ENCODE measurements around the gene SMURF2.
"Not testable (repeated sequence)": the region's sequence is repeated elsewhere in the genome, so short reads cannot be mapped to it uniquely, and the experiment has no call there.

SMURF2 gene

DNA sequence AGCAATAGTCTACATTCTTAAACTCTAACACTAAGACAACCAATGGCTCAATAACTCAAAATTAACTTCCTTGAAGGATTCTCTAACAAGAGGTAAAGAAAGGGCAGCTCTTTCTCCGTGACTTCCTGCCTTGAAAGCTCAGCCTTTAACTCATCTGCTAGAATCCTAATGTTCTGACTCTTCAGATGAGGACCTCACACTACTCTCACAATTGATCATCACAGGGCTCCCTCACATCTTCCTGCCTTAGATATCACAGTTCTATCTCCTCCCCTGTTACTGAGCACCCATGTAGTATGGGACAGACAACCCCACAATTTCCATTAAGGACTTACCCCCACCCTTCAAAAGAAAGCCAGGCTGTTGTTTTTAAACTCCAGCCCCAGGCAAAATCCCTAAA, 33.5 kb downstream of the SMURF2 start:
- no peak for DNase-seq

- no peak for DNase-seq
These were observed 34.3 kb downstream of the SMURF2 start for GRCh38 chr17:64627797-64628196.

- no peak for DNase-seq
These were observed 35.3 kb downstream of the SMURF2 start for GRCh38 chr17:64626827-64627226.

GRCh38 chr17:64625541-64625940, 36.6 kb downstream of the SMURF2 start:
- no peak for DNase-seq

- no peak for DNase-seq
These were observed 39.0 kb downstream of the SMURF2 start for GRCh38 chr17:64622931-64623654.

DNA sequence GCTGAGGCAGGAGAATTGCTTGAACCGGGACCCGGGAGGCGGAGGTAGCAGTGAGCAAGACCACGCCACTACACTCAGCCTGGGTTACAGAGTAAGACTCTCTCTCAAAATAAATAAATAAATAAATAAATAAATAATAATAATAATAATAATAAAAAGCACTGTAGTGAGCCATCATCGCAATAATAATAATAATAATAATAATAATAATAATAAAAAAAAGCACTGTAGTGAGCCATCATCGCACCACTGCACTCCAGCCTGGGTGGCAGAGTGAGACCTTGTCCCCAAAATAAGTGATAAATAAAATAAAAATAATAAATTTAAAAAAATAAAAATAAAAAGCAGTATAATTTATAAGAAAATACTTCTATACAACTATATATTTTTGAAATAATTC, 40.3 kb downstream of the SMURF2 start:
- no peak for DNase-seq

- no peak for DNase-seq
These were observed 43.3 kb downstream of the SMURF2 start for GRCh38 chr17:64618848-64619247.

DNA sequence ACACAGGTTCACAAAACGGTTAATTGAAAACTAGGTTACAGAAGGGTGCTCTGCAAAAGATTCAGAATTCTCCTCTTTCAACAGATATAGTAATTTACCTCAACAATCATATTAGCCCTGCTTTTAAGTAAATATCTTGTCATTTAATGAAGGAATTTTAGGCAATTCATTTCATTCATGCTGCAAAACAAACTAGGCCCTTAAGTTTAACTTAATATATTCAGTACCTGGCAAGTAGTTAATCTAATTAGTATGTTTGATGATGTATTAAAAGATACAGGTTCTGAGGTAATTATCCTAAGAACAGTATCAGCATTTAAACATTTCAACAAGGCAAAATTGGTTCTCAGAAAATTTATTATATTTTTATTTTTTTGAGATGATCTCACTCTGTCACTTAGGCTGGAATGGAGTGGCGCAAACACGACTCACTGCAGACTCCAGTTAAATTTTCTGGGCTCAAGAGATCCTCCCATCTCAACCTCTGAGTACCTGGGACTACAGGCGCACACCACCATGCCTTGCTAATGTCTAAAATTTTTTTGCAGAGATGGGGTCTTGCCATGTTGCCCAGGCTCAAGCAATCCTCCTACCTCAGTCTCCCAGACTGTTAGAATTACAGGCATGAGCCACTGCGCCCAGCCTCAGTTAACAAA, 44.9 kb downstream of the SMURF2 start:
- DNase-seq, result no peak

- no peak for DNase-seq
These were observed 47.0 kb downstream of the SMURF2 start for GRCh38 chr17:64615028-64615677.

DNA sequence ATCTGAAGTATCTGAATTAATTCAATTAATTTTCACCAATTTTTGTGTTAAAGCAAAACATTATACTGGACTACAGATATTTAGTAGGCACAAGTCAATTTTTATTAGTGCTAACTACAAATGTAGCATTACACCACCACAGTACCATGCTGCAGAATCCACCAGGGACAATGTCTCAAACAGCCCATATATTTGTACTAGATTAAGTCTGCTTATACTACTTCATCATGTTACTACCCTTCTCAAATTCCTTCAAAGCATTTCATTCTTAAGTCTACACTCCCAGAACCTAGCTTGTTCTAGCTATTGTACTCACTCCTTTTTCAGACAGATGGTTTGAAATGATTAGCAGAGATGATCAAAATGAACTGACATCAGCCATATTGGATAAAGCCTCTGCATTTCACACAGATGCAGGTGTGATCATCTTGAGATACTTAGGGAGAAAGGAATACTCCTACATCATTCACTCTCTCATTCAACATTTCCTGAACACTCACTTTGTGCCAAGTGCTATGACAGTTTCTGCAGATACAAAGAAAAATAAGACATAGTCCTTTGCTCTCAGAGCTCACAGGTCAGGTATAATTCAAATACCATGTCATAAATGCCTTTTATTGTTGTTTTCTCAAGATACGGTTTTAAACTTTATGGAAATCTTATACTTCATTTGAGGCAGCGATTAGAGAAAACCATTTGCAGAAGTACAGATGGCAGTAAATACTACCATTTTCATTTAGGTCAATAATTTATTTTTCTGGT, 47.7 kb downstream of the SMURF2 start:
- no peak for DNase-seq

GRCh38 chr17:64611369-64611768, 50.7 kb downstream of the SMURF2 start:
- DNase-seq, result no peak

DNA sequence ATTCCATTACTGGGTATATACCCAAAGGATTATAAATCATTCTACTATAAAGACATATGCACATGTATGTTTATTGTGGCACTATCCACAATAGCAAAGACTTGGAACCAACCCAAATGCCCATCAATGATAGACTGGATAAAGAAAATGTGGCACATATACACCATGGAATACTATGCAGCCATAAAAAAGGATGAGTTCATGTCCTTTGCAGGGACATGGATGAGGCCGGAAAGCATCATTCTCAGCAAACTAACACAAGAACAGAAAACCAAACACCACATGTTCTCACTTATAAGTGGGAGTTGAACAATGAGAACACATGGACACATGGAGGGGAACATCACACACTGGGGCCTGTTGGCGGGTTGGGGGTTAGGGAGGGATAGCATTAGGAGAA, 51.9 kb downstream of the SMURF2 start:
- not testable (repeated sequence) for DNase-seq

DNA sequence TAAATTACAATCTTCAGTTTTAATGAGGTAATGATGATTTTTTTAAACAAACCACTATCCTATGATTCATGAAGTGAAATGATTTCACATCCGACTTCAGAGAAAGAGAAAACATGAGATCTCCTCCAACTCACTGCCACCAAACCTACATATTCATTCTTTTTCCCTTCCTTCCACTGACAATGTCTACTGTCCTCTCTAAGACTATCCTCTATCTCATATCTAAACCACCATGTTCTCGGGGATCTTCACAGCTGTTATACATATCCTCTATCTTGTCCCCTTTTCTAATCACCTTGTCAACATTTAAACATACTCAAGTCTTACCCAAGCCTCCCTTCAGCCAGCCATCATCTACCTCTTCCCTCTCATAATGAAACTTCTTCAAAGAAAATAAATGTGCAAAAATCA, 53.5 kb downstream of the SMURF2 start:
- DNase-seq, result no peak

DNA sequence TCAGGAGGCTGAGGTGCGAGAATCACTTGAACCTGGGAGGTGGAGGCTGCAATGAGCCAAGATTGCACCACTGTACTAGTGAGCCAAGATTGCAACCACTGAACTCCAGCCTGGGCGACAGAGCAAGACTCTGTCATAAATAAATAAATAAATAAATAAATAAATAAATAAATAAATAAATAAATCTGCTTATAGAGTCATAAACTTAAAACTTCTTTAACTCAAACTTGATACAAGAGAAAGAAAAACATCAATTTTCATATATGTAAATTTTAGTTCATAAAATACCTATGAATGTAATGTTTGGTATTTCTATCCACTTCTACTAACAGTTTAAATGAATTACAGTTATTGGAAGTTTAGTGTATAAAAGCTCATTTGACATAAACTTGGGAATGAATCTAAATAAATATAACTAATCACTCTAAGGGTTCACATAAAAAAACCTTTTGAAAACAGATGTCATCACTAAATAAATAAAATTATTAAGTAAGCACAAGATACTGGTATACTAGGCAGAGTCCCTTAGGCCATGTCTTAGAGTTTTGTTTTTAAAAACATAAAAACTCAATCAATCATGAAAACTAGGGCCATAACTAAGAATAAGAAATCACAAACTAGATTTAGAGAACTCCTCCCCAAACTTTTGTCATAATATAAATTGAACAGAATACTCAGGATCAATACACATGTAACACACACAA, 54.1 kb downstream of the SMURF2 start:
- no peak for DNase-seq

- DNase-seq, result not testable (repeated sequence)
These were observed 57.6 kb downstream of the SMURF2 start for GRCh38 chr17:64604532-64604931.

GRCh38 chr17:64603987-64604386, 58.1 kb downstream of the SMURF2 start:
- DNase-seq, result no peak

DNA sequence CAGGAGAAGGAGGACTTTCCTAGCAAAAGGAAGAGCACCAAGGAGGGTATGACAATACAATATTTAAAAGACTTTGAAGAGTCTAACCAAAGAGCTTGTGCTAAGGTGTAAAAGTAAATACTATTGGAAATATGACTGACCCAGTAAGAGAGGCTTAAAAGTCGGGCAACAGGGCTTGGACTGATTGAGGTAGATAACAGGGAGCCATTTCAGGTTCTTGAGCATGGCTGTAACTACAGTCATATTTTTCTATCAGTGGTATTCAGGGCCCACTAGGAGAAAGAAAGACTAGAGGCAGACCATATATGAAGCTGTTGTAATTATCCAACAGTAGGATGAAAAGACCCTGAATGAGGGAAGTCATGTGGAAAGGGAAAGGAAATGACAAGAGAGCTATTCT, 62.3 kb downstream of the SMURF2 start:
- no peak for DNase-seq

GRCh38 chr17:64599187-64599676, 62.9 kb downstream of the SMURF2 start:
- DNase-seq, result peak; percentile 63

DNA sequence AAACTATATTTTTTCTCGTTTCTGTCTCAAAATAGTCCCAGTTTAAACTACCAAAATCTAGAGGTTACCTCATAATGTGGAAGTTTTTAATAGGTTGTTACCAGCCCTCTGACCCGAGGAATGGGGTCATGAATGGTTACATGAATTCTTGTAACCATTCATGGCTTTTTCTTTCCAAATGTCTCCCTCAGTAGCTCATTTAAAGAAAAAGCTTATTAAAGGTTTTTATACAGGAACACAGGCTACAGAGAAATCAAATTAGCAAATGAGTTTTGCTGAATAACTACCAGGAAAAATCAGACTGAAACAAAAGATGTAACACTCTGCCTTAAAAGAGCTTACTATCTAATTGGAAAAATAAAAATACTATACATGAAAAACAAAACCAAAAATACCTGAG, 63.4 kb downstream of the SMURF2 start:
- no peak for DNase-seq

DNA sequence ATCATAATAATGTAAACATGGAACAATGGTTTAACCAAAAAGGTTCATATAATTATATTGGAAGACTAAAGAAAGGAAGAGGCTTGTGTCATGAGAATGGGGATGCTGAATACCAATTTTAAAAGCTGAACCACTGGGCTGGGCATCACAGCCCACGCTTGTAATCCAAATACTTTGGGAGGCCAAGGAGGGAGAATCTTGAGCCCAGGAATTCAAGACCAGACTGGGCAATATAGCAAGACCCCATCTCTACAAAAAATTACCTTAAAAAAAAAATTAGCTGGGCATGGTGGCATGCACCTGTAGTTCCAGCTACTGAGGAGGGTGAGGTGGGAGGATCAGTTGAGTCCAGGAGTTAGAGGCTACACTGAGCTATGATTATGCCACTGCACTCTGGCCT, 65.1 kb downstream of the SMURF2 start:
- DNase-seq, result no peak

- peak; percentile 4 for DNase-seq
These were observed 65.7 kb downstream of the SMURF2 start for GRCh38 chr17:64596439-64596838.

GRCh38 chr17:64591944-64592343, 70.2 kb downstream of the SMURF2 start:
- DNase-seq, result no peak

GRCh38 chr17:64585146-64585545, 77.0 kb downstream of the SMURF2 start:
- no peak for DNase-seq
